Thymus (tissue), 11 donors: ENCODE results near the gene MAPK10. TPM values are rescaled to one million over a fixed set of nuclear protein-coding genes. Genes with fewer than 3 reads are reported as not detected.

Experiments
- DNase-seq, 9 donors: peaks; one replicate each; pipeline ENCODE4 v3.0.0-alpha.2; 2013; ENCODE audit warnings: low spot score in 9 of 9, low read depth in 6 of 9, missing footprints in 1 of 9
- H3K27ac ChIP-seq, 2 donors: one replicate each; pipeline ENCODE4 v1.5.1; 2013; ENCODE audit warnings: control low read depth in 1 of 2, low read depth in 1 of 2, low read length in 1 of 2, mild to moderate bottlenecking in 1 of 2, moderate library complexity in 1 of 2
- H3K27me3 ChIP-seq, 2 donors: one replicate each; pipeline ENCODE4 v1.5.1; 2013; ENCODE audit warnings: low read length in 1 of 2; ENCODE audit not compliant: control insufficient read depth in 2 of 2, insufficient read depth in 1 of 2
- H3K36me3 ChIP-seq, 2 donors: one replicate each; pipeline ENCODE4 v1.5.1; 2013; ENCODE audit warnings: low read length in 1 of 2, mild to moderate bottlenecking in 1 of 2, moderate library complexity in 1 of 2; ENCODE audit not compliant: control insufficient read depth in 2 of 2, insufficient read depth in 2 of 2
- H3K4me1 ChIP-seq, 2 donors: one replicate each; pipeline ENCODE4 v1.5.1; 2013; ENCODE audit warnings: low read length in 2 of 2; ENCODE audit not compliant: control insufficient read depth in 2 of 2, insufficient read depth in 2 of 2
- H3K4me3 ChIP-seq, 2 donors: one replicate each; pipeline ENCODE4 v1.5.1; 2013; ENCODE audit warnings: low read length in 2 of 2, control low read depth in 1 of 2, mild to moderate bottlenecking in 1 of 2
- H3K9me3 ChIP-seq, 2 donors: one replicate each; pipeline ENCODE4 v1.5.1; 2013; ENCODE audit warnings: low read length in 1 of 2, mild to moderate bottlenecking in 1 of 2; ENCODE audit not compliant: control insufficient read depth in 2 of 2, insufficient read depth in 1 of 2
- WGBS: extraction: QIAGEN DNeasy Blood & Tissue Kit; methylation state at CpG from one replicate; pipeline ENCODE4 v1.1.7; 2013; 5-methylcytosine and 5-hydroxymethylcytosine counted together
- polyA plus RNA-seq: library from polyadenylated mRNA; stranded (reverse); fragments of 200-250 nt; gene quantifications from one replicate; pipeline ENCODE4 v1.2.3, GENCODE V29; 2013
- total RNA-seq: library from RNA; stranded (reverse); fragments of 120-200 nt; gene quantifications from one replicate; pipeline ENCODE4 v1.2.4, GENCODE V29; 2013
- donor health status: healthy.

Gene MAPK10
- total and polyA plus RNA-seq, 2 donors = 3.7 to 8.6 TPM

DNA sequence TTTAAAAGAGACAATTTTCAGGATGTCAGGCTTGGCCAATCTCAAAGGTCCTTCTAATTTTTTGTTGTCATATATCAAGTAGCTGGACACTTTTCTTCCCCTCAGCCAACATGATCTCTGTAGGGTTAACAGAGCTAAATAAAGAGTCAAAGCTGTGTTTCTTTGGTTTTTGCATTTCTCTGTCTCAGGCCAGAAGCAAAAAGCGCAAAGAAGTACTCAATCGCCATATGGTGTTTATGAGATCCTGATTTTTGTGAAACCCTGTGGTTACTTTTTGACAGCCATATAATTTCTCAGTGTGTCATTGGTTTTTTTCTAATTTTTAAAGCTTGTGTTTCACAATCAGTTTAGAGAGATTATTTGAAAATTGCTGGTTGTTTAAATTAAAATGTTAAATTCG, 111.9 kb downstream of the MAPK10 start:
- Histone ChIP-seq H3K4me3 (no peak overlapping the region), H3K27ac (no peak overlapping the region), H3K36me3 (no peaks in the 10 kb centered on the region), H3K27me3 (no peaks in the 10 kb centered on the region), H3K9me3 (no peaks in the 10 kb centered on the region), H3K4me1 (no peaks in the 10 kb centered on the region)
- WGBS = 97% methylated on average over 3 of the region's 3 CpGs
- DNase-seq = no peak

GRCh38 chr4:86247320-86247719, 112.5 kb downstream of the MAPK10 start:
- no peak overlapping the region for H3K4me3 ChIP-seq
- DNase-seq = no peak
- no peaks in the 10 kb centered on the region for H3K36me3 ChIP-seq
- peaks cover 0 to 5% of the 10 kb centered on the region in 2 donors for H3K9me3 ChIP-seq
- H3K27me3 ChIP-seq = no peaks in the 10 kb centered on the region
- H3K27ac ChIP-seq = no peak overlapping the region
- no peaks in the 10 kb centered on the region for H3K4me1 ChIP-seq
- 34% methylated on average over 1 of the region's 1 CpG for WGBS

DNA sequence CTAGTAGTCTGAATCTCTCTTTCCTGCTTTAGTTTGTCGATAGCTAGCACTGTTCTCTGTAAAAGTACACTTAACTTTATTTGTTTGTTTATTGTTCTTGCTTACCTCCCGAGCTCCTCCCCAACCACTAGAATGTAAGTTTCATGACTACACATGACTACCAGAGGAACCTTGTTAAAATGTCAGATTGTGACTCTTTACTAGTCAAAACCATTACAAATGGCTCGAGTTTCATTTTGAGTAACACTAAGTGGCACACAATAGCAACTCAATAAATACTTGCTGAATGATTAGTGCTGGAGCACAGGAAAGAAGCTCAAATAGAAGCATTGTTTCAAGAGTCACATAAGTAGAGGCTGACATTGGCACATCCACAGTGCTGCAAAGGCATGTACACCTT, 116.1 kb downstream of the MAPK10 start:
- WGBS = 92% methylated on average over 3 of the region's 3 CpGs

DNA sequence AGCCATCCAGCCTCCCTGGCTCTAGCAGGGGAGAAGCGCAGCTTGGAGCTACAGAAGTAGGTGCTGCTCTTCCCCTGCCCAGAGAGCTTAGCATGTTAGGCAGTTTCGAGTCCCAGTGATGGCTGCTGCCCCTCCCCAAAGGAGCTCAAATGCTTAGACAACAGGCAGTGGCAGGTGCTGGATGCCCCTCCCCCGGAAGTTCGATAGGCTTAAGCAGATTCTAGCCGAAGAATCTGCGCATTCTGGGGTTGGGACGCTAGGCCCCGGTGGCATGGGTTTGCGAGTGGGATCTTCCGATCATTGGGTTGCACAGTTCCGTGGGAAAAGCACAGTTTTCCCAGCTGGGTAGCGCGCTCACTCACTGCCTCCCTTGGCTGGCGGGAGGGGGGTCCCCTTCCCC, 117.2 kb downstream of the MAPK10 start:
- DNase-seq = no peak
- H3K4me1 ChIP-seq = no peaks in the 10 kb centered on the region
- H3K36me3 ChIP-seq = no peaks in the 10 kb centered on the region
- peaks cover 0 to 8% of the 10 kb centered on the region in 2 donors for H3K9me3 ChIP-seq
- no peak overlapping the region for H3K4me3 ChIP-seq
- WGBS = 94% methylated on average over 14 of the region's 14 CpGs
- H3K27ac ChIP-seq = no peak overlapping the region
- H3K27me3 ChIP-seq = no peaks in the 10 kb centered on the region

More for the DNA sequence above, 116.1 kb downstream of the MAPK10 start:
- Histone ChIP-seq H3K4me3 (no peak overlapping the region), H3K27me3 (no peaks in the 10 kb centered on the region), H3K27ac (no peak overlapping the region), H3K36me3 (no peaks in the 10 kb centered on the region), H3K4me1 (no peaks in the 10 kb centered on the region), H3K9me3 (peaks cover 0 to 8% of the 10 kb centered on the region in 2 donors)
- no peak for DNase-seq

GRCh38 chr4:86235549-86235948, 124.3 kb downstream of the MAPK10 start:
- Histone ChIP-seq H3K4me1 (no peaks in the 10 kb centered on the region), H3K27ac (no peak overlapping the region), H3K9me3 (no peaks in the 10 kb centered on the region), H3K27me3 (no peaks in the 10 kb centered on the region), H3K4me3 (no peak overlapping the region), H3K36me3 (no peaks in the 10 kb centered on the region)
- DNase-seq = no peak
- WGBS = 96% methylated on average over 5 of the region's 5 CpGs

DNA sequence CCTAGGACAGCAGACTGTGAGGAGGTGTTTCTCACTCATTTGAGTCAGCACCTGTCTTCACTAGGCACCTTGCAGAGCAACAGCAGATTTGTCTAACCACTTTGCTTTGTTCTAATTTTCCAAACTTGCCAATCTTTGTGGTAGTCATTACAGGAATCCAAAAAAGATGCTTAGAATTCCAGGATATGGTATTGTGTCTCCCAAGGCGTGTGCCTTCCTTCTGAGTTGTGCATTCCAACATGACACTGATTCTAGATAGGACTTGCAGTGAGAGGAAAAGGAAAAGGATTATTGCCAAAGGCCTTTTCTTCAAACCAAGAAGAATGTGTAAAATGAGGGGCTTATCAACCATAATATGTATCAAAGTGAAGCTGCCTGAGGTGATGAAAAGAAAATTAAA, 126.2 kb downstream of the MAPK10 start:
- no peaks in the 10 kb centered on the region for H3K4me1 ChIP-seq
- H3K36me3 ChIP-seq = no peaks in the 10 kb centered on the region
- H3K27me3 ChIP-seq = no peaks in the 10 kb centered on the region
- H3K9me3 ChIP-seq = no peaks in the 10 kb centered on the region
- no peak overlapping the region for H3K4me3 ChIP-seq
- DNase-seq = peak in 1 of 9 donors; percentile 3
- WGBS = 85% methylated on average over 1 of the region's 1 CpG
- H3K27ac ChIP-seq = no peak overlapping the region

GRCh38 chr4:86233090-86233489, 126.8 kb downstream of the MAPK10 start:
- Histone ChIP-seq H3K27ac (no peak overlapping the region), H3K36me3 (no peaks in the 10 kb centered on the region), H3K4me1 (no peaks in the 10 kb centered on the region), H3K9me3 (no peaks in the 10 kb centered on the region), H3K4me3 (no peak overlapping the region), H3K27me3 (no peaks in the 10 kb centered on the region)
- WGBS = 95% methylated on average over 3 of the region's 3 CpGs
- DNase-seq = no peak

DNA sequence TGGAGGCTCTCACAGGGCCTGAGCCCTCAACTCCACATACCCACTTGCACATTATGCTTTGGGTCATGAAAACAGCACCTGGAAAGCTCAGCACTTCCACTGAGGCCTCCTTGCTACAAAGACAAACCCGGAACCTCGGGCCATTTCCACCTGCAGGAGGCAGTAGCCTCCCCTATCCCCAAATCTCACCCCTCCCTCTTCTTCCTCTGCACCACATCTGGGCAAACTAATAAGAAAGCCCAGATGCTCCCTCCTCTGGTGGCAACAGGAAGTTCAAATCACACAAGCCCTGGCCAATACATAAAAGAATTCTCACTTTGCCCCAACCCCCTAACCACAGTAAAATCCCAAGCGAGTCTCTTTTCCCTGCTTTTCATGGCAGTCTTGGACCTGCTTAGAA, 136.4 kb downstream of the MAPK10 start:
- Histone ChIP-seq H3K9me3 (no peaks in the 10 kb centered on the region), H3K36me3 (no peaks in the 10 kb centered on the region), H3K4me1 (no peaks in the 10 kb centered on the region), H3K27ac (no peak overlapping the region), H3K4me3 (no peak overlapping the region), H3K27me3 (no peaks in the 10 kb centered on the region)
- DNase-seq = peak in 2 of 9 donors; percentile 13 to 29
- 70% methylated on average over 3 of the region's 3 CpGs for WGBS

GRCh38 chr4:86221002-86221401, 138.9 kb downstream of the MAPK10 start:
- Histone ChIP-seq H3K36me3 (no peaks in the 10 kb centered on the region), H3K4me1 (no peaks in the 10 kb centered on the region), H3K27ac (no peak overlapping the region), H3K4me3 (no peak overlapping the region), H3K27me3 (no peaks in the 10 kb centered on the region), H3K9me3 (no peaks in the 10 kb centered on the region)
- 96% methylated on average over 4 of the region's 4 CpGs for WGBS
- no peak for DNase-seq

GRCh38 chr4:86220121-86220520, 139.7 kb downstream of the MAPK10 start:
- no peaks in the 10 kb centered on the region for H3K27me3 ChIP-seq
- H3K9me3 ChIP-seq = no peaks in the 10 kb centered on the region
- no peak overlapping the region for H3K4me3 ChIP-seq
- H3K36me3 ChIP-seq = no peaks in the 10 kb centered on the region
- DNase-seq = no peak
- H3K4me1 ChIP-seq = no peaks in the 10 kb centered on the region
- H3K27ac ChIP-seq = no peak overlapping the region
- 95% methylated on average over 1 of the region's 1 CpG for WGBS
